Neural progenitor cell (in vitro differentiated cells): Measurements from ENCODE around the gene ZNF222. TPM values are rescaled to one million over a fixed set of nuclear protein-coding genes. Genes with fewer than 3 reads are reported as not detected.

Experiments used
- DNase-seq: peaks from one replicate; pipeline ENCODE4 v3.0.0-alpha.2; 2016; ENCODE audit warnings: low spot score
- H2AFZ ChIP-seq: fragments of 200-600 bp; sonication (generic); replicated peaks from 2 replicates; pipeline ENCODE4 v1.6.1; 2016; ENCODE audit warnings: antibody characterized with exemption
- H3F3A ChIP-seq: fragments of 200-600 bp; sonication (generic); 2 replicates; pipeline ENCODE4 v1.6.1; 2016; ENCODE audit warnings: antibody characterized with exemption, low read depth
- H3K27ac ChIP-seq: fragments of 200-600 bp; sonication (generic); 2 replicates; pipeline ENCODE4 v1.5.1; 2016; ENCODE audit warnings: mild to moderate bottlenecking
- H3K27me3 ChIP-seq: fragments of 200-600 bp; sonication (generic); 2 replicates; pipeline ENCODE4 v1.6.1; 2016; ENCODE audit warnings: mild to moderate bottlenecking, moderate library complexity
- H3K36me3 ChIP-seq: fragments of 200-600 bp; sonication (generic); 2 replicates; pipeline ENCODE4 v1.5.1; 2016
- H3K4me1 ChIP-seq: fragments of 200-600 bp; sonication (generic); 2 replicates; pipeline ENCODE4 v1.6.1; 2016; ENCODE audit warnings: mixed run types
- H3K4me2 ChIP-seq: fragments of 200-600 bp; sonication (generic); 2 replicates; pipeline ENCODE4 v1.6.1; 2016
- H3K4me3 ChIP-seq: fragments of 200-600 bp; sonication (generic); 2 replicates; pipeline ENCODE4 v1.5.1; 2016
- H3K79me2 ChIP-seq: fragments of 200-600 bp; sonication (generic); 2 replicates; pipeline ENCODE4 v1.6.1; 2016; ENCODE audit warnings: low read depth
- H3K9ac ChIP-seq: fragments of 200-600 bp; sonication (generic); 2 replicates; pipeline ENCODE4 v1.6.1; 2016
- H3K9me3 ChIP-seq: fragments of 200-600 bp; sonication (generic); 2 replicates; pipeline ENCODE4 v1.5.1; 2016; ENCODE audit warnings: low read depth
- H4K20me1 ChIP-seq: fragments of 200-600 bp; sonication (generic); 2 replicates; pipeline ENCODE4 v1.6.1; 2016; ENCODE audit warnings: low read depth
- H3K27ac Mint-ChIP-seq: 3 replicates; pipeline ENCODE4 v1.8.0; 2021; ENCODE audit warnings: mixed read lengths
- H3K27me3 Mint-ChIP-seq: 2 replicates; pipeline ENCODE4 v1.8.0; 2022; ENCODE audit warnings: low read depth, mild to moderate bottlenecking, inconsistent platforms, moderate library complexity, mixed read lengths; ENCODE audit not compliant: insufficient read depth
- H3K36me3 Mint-ChIP-seq: 3 replicates; pipeline ENCODE4 v1.8.0; 2021; ENCODE audit warnings: mixed read lengths
- H3K4me1 Mint-ChIP-seq: 3 replicates; pipeline ENCODE4 v1.8.0; 2021; ENCODE audit warnings: mixed read lengths
- H3K4me3 Mint-ChIP-seq: 3 replicates; pipeline ENCODE4 v1.8.0; 2021; ENCODE audit warnings: mild to moderate bottlenecking, moderate library complexity, mixed read lengths
- H3K9me3 Mint-ChIP-seq: 3 replicates; pipeline ENCODE4 v1.8.0; 2020; ENCODE audit warnings: mixed read lengths
- CTCF ChIP-seq: fragments of 200-600 bp; sonication (generic); IDR thresholded peaks from 2 replicates; pipeline ENCODE4 v1.5.1; 2017; ENCODE audit warnings: antibody characterized with exemption, mild to moderate bottlenecking
- EZH2 ChIP-seq: fragments of 200-600 bp; sonication (generic); IDR thresholded peaks from 2 replicates; pipeline ENCODE4 v1.6.1; 2017; ENCODE audit warnings: antibody characterized with exemption, mild to moderate bottlenecking, moderate library complexity
- EZH2phosphoT487 ChIP-seq: fragments of 200-600 bp; sonication (generic); IDR thresholded peaks from 2 replicates; pipeline ENCODE4 v1.6.1; 2017; ENCODE audit warnings: antibody characterized with exemption
- total RNA-seq: library from RNA; depleted of rRNA; stranded (reverse); fragments of >200 nt; gene quantifications from 2 replicates; pipeline ENCODE4 v1.2.3, GENCODE V29; 2015; ENCODE audit warnings: low replicate concordance

The ZNF222 gene
- total RNA-seq, 1 donor from 2014 or later = 8.0 TPM

GRCh38 chr19:44026622-44027021 is 1.4 kb downstream of the ZNF222 start:
- no peak overlapping the region for H3K9ac ChIP-seq
- H3K27me3 Mint-ChIP-seq = no peaks in the 10 kb centered on the region
- peaks cover 34% of the 10 kb centered on the region for H3K36me3 ChIP-seq
- H3K9me3 Mint-ChIP-seq = peaks cover 25% of the 10 kb centered on the region
- H3K4me1 Mint-ChIP-seq = peaks cover 10% of the 10 kb centered on the region
- no peaks in the 10 kb centered on the region for H3F3A ChIP-seq
- no peak for DNase-seq
- peaks cover 2% of the 10 kb centered on the region for H3K9me3 ChIP-seq
- peaks cover 44% of the 10 kb centered on the region for H3K36me3 Mint-ChIP-seq
- peaks cover 6% of the 10 kb centered on the region for H3K4me1 ChIP-seq
- no peaks in the 10 kb centered on the region for H4K20me1 ChIP-seq
- peaks cover 13% of the 10 kb centered on the region for H3K27me3 ChIP-seq
- peak overlapping the region; percentile 99 for H3K4me3 Mint-ChIP-seq
- H3K79me2 ChIP-seq = peaks cover 8% of the 10 kb centered on the region
- no peak overlapping the region for H3K27ac Mint-ChIP-seq
- H3K4me2 ChIP-seq = no peak overlapping the region
- TF ChIP-seq EZH2 (no peak), EZH2phosphoT487 (no peak), CTCF (no peak)
- H3K27ac ChIP-seq = no peak overlapping the region
- no peak overlapping the region for H3K4me3 ChIP-seq
- H2AFZ ChIP-seq = no peak overlapping the region

GRCh38 chr19:44032001-44032610 is 6.9 kb downstream of the ZNF222 start:
- no peaks in the 10 kb centered on the region for H3K4me1 ChIP-seq
- no peak overlapping the region for H3K9ac ChIP-seq
- H4K20me1 ChIP-seq = no peaks in the 10 kb centered on the region
- H3K27me3 Mint-ChIP-seq = peaks cover 6% of the 10 kb centered on the region
- H3K27me3 ChIP-seq = no peaks in the 10 kb centered on the region
- no peaks in the 10 kb centered on the region for H3K4me1 Mint-ChIP-seq
- DNase-seq = no peak
- H3K4me3 Mint-ChIP-seq = no peak overlapping the region
- H3K9me3 Mint-ChIP-seq = peaks cover 53% of the 10 kb centered on the region
- peaks cover 59% of the 10 kb centered on the region for H3K36me3 Mint-ChIP-seq
- H3K9me3 ChIP-seq = peaks cover 11% of the 10 kb centered on the region
- no peak overlapping the region for H3K27ac ChIP-seq
- no peak overlapping the region for H3K27ac Mint-ChIP-seq
- peaks cover 45% of the 10 kb centered on the region for H3K36me3 ChIP-seq
- no peak for TF ChIP-seq CTCF
- TF ChIP-seq EZH2 = no peak
- no peak for TF ChIP-seq EZH2phosphoT487
- H3K79me2 ChIP-seq = no peaks in the 10 kb centered on the region
- H3F3A ChIP-seq = no peaks in the 10 kb centered on the region
- H3K4me3 ChIP-seq = no peak overlapping the region
- no peak overlapping the region for H2AFZ ChIP-seq
- H3K4me2 ChIP-seq = no peak overlapping the region

GRCh38 chr19:44042147-44042546 is 17.0 kb downstream of the ZNF222 start:
- Mint-ChIP-seq H3K36me3 (no peaks in the 10 kb centered on the region), H3K27me3 (peaks cover 4% of the 10 kb centered on the region), H3K4me3 (no peak overlapping the region), H3K4me1 (no peaks in the 10 kb centered on the region), H3K9me3 (peaks cover 10% of the 10 kb centered on the region), H3K27ac (no peak overlapping the region)
- no peak for DNase-seq
- H3K36me3 ChIP-seq = no peaks in the 10 kb centered on the region
- no peaks in the 10 kb centered on the region for H3K9me3 ChIP-seq
- no peak overlapping the region for H2AFZ ChIP-seq
- no peak overlapping the region for H3K4me3 ChIP-seq
- H3K79me2 ChIP-seq = no peaks in the 10 kb centered on the region
- H4K20me1 ChIP-seq = no peaks in the 10 kb centered on the region
- H3K27ac ChIP-seq = no peak overlapping the region
- no peak overlapping the region for H3K9ac ChIP-seq
- peaks cover under 1% of the 10 kb centered on the region for H3K27me3 ChIP-seq
- H3K4me1 ChIP-seq = no peaks in the 10 kb centered on the region
- TF ChIP-seq CTCF (no peak), EZH2phosphoT487 (no peak), EZH2 (no peak)
- H3K4me2 ChIP-seq = no peak overlapping the region
- H3F3A ChIP-seq = no peaks in the 10 kb centered on the region
